Esophagus muscularis mucosa (tissue), 3 donors: ENCODE results near the gene MRPL11.

Experiments
- POLR2A ChIP-seq: fragments of 450-650 bp; IDR thresholded peaks from one replicate; pipeline ENCODE4 v1.6.1; 2017; ENCODE audit warnings: antibody characterized with exemption, moderate library complexity, mild to moderate bottlenecking, low read depth
- POLR2AphosphoS5 ChIP-seq, 2 donors: sonication (generic); formaldehyde crosslinking; IDR thresholded peaks; one replicate each; pipeline ENCODE4 v1.6.1; 2017; ENCODE audit warnings: antibody characterized with exemption in 2 of 2
- TF ChIP-seq, protein P1 (sequence below), 3 experiments: fragments of 200-600 bp in 2 of 3; fragments of 450-650 bp in 1 of 3; sonication (generic) in 2 of 3; IDR thresholded peaks; one replicate each; pipeline ENCODE4 v1.5.1; 2017 to 2019; ENCODE audit warnings: antibody characterized with exemption in 3 of 3, mild to moderate bottlenecking in 2 of 3, moderate library complexity in 1 of 3

DNA sequence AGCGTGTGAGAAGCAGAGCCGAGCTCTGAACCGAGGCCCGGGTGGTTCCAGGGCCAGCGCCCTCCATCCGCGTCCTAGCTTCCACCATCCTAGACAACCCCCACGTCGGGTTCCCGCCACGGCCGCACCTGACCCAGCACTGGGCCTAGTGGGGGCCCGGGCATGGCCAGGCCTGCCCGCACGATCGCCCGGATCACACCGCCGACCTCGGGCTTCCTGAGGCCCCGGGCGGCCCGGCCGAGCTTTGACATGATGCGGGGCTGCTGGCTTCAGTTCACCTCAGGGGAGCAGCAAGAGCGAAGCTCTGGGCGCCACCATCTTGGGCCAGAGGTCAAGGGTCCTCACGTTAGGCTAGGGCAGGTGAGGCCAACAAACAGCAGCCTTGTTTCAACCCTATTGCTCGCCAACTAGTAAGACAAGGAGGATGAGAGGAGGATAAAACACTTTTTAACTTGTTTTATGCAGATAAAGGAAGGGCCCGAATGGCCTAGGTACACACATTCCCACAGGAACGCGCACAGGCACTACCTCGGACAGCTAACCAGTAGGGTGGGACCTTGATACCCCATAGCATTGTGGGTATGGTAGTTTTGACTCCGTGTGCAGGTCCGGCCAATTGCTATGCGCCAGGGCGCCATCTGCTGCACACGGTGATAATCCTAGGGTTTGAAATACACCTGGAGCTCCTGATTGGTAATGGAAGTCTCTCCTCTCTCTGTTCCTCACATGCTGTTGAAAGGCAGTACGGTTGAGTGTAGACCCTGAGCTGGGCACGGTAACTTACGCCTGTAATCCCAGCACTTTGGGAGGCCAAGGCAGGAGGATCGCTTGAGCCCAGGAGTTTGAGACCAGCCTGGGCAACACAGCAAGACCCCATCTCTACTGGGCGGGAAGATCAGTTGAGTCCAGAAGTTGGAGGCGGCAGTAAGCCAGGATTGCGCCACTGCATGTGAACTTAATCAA lies at the start of gene MRPL11:
- TF ChIP-seq, protein P1, sequence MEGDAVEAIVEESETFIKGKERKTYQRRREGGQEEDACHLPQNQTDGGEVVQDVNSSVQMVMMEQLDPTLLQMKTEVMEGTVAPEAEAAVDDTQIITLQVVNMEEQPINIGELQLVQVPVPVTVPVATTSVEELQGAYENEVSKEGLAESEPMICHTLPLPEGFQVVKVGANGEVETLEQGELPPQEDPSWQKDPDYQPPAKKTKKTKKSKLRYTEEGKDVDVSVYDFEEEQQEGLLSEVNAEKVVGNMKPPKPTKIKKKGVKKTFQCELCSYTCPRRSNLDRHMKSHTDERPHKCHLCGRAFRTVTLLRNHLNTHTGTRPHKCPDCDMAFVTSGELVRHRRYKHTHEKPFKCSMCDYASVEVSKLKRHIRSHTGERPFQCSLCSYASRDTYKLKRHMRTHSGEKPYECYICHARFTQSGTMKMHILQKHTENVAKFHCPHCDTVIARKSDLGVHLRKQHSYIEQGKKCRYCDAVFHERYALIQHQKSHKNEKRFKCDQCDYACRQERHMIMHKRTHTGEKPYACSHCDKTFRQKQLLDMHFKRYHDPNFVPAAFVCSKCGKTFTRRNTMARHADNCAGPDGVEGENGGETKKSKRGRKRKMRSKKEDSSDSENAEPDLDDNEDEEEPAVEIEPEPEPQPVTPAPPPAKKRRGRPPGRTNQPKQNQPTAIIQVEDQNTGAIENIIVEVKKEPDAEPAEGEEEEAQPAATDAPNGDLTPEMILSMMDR (IDR thresholded peaks at IDR 0.05), result peak; percentile 62 to 83 (median 73)
- TF ChIP-seq POLR2A, result no peak
- TF ChIP-seq POLR2AphosphoS5 (IDR thresholded peaks at IDR 0.05), result peak; percentile 60 to 88
